Nephron progenitor cell (in vitro differentiated cells): ENCODE data around the gene GPC5.

Source experiments
- DNase-seq: peaks from one replicate; pipeline ENCODE4 v3.0.0; 2021
- H3K27ac Mint-ChIP-seq: 2 replicates; pipeline ENCODE4 v1.8.0; 2021; ENCODE audit warnings: mild to moderate bottlenecking, moderate library complexity, mixed read lengths
- H3K27me3 Mint-ChIP-seq: 2 replicates; pipeline ENCODE4 v1.8.0; 2021; ENCODE audit warnings: mild to moderate bottlenecking, low read depth, mixed read lengths; ENCODE audit not compliant: poor library complexity
- H3K36me3 Mint-ChIP-seq: 2 replicates; pipeline ENCODE4 v1.8.0; 2021; ENCODE audit warnings: low read depth, mixed read lengths
- H3K4me1 Mint-ChIP-seq: 2 replicates; pipeline ENCODE4 v1.8.0; 2021; ENCODE audit warnings: mixed read lengths
- H3K4me3 Mint-ChIP-seq: 2 replicates; pipeline ENCODE4 v1.8.0; 2021; ENCODE audit warnings: mild to moderate bottlenecking, moderate library complexity, mixed read lengths
- H3K9me3 Mint-ChIP-seq: 2 replicates; pipeline ENCODE4 v1.8.0; 2021; ENCODE audit warnings: mild to moderate bottlenecking, moderate library complexity, mixed read lengths
- CTCF ChIP-seq: fragments of 200-600 bp; sonication (generic); IDR thresholded peaks from 2 replicates; pipeline ENCODE4 v1.5.0; 2021; ENCODE audit warnings: antibody characterized with exemption

The GPC5 gene

GRCh38 chr13:92721620-92722019 lies 1323.2 kb downstream of the GPC5 start:
- no peak overlapping the region for H3K27ac Mint-ChIP-seq
- H3K9me3 Mint-ChIP-seq, result no peaks in the 10 kb centered on the region
- no peak for TF ChIP-seq CTCF
- H3K4me1 Mint-ChIP-seq, result no peaks in the 10 kb centered on the region
- H3K4me3 Mint-ChIP-seq, result no peak overlapping the region
- no peaks in the 10 kb centered on the region for H3K36me3 Mint-ChIP-seq
- H3K27me3 Mint-ChIP-seq, result peaks cover 3% of the 10 kb centered on the region
- DNase-seq, result no peak

- Mint-ChIP-seq H3K4me1 (no peaks in the 10 kb centered on the region), H3K27me3 (peaks cover under 1% of the 10 kb centered on the region), H3K4me3 (no peak overlapping the region), H3K27ac (no peak overlapping the region), H3K36me3 (no peaks in the 10 kb centered on the region), H3K9me3 (no peaks in the 10 kb centered on the region)
- DNase-seq, result no peak
- TF ChIP-seq CTCF, result no peak
Measured at GRCh38 chr13:92727118-92727517, 1328.7 kb downstream of the GPC5 start.

DNA sequence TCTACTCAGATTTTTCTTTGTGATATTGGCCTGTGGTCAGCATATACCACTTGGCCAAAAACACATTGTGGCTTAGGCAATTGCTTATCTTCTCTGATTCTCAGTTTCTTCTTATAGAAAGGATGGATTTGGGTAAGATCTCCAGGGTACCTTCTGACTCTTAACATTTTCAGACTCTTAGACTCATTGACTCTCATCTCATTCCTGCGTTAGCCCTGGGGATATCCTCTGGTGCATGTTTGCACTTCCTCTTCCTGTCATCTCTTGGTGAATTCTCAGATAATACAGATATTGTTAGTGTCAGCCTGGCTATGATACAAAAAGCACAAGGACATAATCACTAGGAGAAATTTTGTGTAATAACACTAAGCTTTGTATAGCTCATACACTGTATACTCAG lies 1335.6 kb downstream of the GPC5 start:
- Mint-ChIP-seq H3K36me3 (no peaks in the 10 kb centered on the region), H3K27me3 (no peaks in the 10 kb centered on the region), H3K9me3 (peaks cover 9% of the 10 kb centered on the region), H3K4me3 (no peak overlapping the region), H3K27ac (no peak overlapping the region), H3K4me1 (no peaks in the 10 kb centered on the region)
- no peak for TF ChIP-seq CTCF
- no peak for DNase-seq

DNA sequence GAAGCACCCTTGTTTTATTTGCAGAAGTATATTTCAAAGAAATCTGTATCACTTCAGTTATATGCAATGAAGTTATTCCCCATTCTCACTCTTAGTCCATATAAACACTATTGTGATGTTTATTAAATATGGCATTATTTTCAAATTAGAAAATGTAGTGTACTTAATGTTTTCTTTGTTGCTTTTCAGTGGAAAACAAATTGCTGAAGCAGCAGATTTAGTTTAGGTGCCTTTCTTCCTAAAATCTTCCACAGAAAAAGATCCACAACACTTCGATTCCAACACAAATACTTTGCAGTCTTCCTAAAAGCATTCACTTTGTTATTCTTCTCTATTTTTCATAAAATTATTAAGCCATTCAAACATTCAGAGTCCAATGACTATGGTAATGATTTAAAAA lies 1336.1 kb downstream of the GPC5 start:
- no peak for TF ChIP-seq CTCF
- no peak for DNase-seq
- Mint-ChIP-seq H3K4me1 (no peaks in the 10 kb centered on the region), H3K27ac (no peak overlapping the region), H3K9me3 (peaks cover 9% of the 10 kb centered on the region), H3K36me3 (no peaks in the 10 kb centered on the region), H3K4me3 (no peak overlapping the region), H3K27me3 (no peaks in the 10 kb centered on the region)

GRCh38 chr13:92735909-92736308 lies 1337.5 kb downstream of the GPC5 start:
- no peaks in the 10 kb centered on the region for H3K36me3 Mint-ChIP-seq
- H3K4me3 Mint-ChIP-seq, result no peak overlapping the region
- no peaks in the 10 kb centered on the region for H3K27me3 Mint-ChIP-seq
- H3K27ac Mint-ChIP-seq, result no peak overlapping the region
- no peak for DNase-seq
- no peak for TF ChIP-seq CTCF
- H3K9me3 Mint-ChIP-seq, result peaks cover 9% of the 10 kb centered on the region
- H3K4me1 Mint-ChIP-seq, result no peaks in the 10 kb centered on the region

- Mint-ChIP-seq H3K4me1 (no peaks in the 10 kb centered on the region), H3K27ac (no peak overlapping the region), H3K36me3 (no peaks in the 10 kb centered on the region), H3K9me3 (peaks cover 9% of the 10 kb centered on the region), H3K4me3 (no peak overlapping the region), H3K27me3 (no peaks in the 10 kb centered on the region)
- no peak for TF ChIP-seq CTCF
- no peak for DNase-seq
Measured at GRCh38 chr13:92739306-92739818, 1340.9 kb downstream of the GPC5 start.
